ENCODE measurements around the gene HPN. TPM values are rescaled to one million over a fixed set of nuclear protein-coding genes. Genes with fewer than 3 reads are reported as not detected.

The HPN gene
- total RNA-seq, 1 experiment from 2014 or later: not detected

DNA sequence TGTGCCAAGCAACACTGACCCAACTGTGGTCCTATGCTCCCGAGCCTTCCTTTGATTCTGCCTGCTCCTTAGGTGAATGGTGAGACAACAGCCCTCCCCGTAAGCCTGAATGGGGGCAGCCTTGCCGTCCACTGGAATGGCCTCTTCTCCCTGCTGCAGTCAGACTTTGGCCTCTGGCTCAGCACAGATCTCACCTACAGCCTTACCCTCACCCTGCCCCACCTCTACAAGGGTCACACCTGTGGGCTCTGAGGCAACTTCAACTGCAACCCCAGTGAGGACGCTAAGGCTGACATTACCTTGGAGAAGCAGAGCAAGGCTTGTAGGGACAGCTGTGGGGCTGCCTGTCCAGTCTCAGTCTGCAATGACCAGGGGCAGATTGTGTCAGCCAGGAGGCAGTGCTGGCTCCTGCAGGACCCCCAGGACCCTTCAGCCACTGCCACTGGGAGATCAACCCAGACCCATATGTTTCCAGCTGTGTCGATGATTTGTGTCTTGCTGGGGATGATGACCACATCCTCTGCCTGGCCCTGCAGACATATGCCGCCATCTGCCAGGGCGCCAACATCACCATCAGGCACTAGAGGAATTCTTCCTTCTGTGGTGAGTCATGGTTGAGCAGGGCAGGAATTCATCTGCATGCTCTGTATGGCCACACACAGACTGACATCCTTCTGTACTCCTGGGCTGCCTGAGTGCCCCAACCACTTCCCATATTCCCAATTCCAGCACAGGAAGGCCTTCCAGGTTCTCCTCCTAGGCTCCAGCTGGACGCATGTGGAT is 46.8 kb downstream of the HPN start:
- Histone ChIP-seq H3K27me3 (replicated peaks) (no peaks in the 10 kb centered on the region), H3K27ac (peak overlapping the region; percentile 52), H3K9me3 (replicated peaks) (no peaks in the 10 kb centered on the region)

DNA sequence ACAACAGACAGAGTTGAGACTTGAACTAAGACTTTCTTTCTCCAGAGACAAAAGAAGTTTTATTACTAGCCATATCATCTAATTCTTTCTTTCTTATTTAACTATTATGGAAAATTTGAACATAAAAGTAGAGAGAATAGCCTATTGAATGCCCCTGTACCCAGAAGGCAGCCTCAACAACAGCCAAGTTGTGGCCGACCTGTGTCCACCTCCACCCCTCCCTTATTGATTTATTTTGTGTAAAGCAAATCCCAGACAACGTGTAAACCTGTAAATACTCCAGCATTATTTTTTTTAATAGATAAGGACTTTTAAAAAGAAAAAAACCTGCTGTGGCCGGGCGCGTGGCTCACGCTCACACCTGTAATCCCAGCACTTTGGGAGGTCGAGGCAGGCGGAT is 48.0 kb downstream of the HPN start:
- H3K9me3 ChIP-seq (replicated peaks): no peaks in the 10 kb centered on the region
- H3K36me3 ChIP-seq: no peaks in the 10 kb centered on the region
- H3K4me3 ChIP-seq: no peak overlapping the region
- no peaks in the 10 kb centered on the region for H3K27me3 ChIP-seq (replicated peaks)
- peaks cover 17% of the 10 kb centered on the region for H3K4me1 ChIP-seq (replicated peaks)
- no peak for DNase-seq (ENCODE audit: low read depth in 1 of 2, low spot score in 2 of 2)
- H3K27ac ChIP-seq: peak overlapping the region; percentile 41; the same call in 1 of the 2 replicates

More for the DNA sequence above, 46.8 kb downstream of the HPN start:
- peaks cover 17% of the 10 kb centered on the region for H3K4me1 ChIP-seq (replicated peaks)
- H3K4me3 ChIP-seq: no peak overlapping the region
- H3K36me3 ChIP-seq: no peaks in the 10 kb centered on the region
- peak; percentile 88 to 93 for DNase-seq (ENCODE audit: low read depth in 1 of 2, low spot score in 2 of 2)

DNA sequence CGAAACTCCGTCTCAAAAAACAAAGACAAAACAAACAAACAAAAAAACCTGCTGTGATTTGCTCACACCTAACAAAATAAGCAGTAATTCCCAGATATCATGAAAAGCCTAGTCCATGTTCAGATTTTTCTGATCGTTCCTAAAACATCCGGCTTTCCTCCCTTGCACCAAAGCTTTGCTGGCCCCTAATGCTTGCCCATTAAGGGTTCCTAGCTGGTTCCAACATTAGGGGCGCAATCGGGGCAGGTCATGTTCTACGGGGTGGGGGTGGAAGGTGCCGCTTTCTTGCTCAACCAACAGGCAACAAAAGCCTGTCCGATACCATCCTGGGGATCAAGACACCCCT is 48.6 kb downstream of the HPN start:
- H3K4me3 ChIP-seq: no peak overlapping the region
- H3K27ac ChIP-seq: no peak overlapping the region
- no peaks in the 10 kb centered on the region for H3K27me3 ChIP-seq (replicated peaks)
- no peak for DNase-seq (ENCODE audit: low read depth in 1 of 2, low spot score in 2 of 2)
- H3K4me1 ChIP-seq (replicated peaks): peaks cover 17% of the 10 kb centered on the region
- H3K36me3 ChIP-seq: no peaks in the 10 kb centered on the region
- no peaks in the 10 kb centered on the region for H3K9me3 ChIP-seq (replicated peaks)

DNA sequence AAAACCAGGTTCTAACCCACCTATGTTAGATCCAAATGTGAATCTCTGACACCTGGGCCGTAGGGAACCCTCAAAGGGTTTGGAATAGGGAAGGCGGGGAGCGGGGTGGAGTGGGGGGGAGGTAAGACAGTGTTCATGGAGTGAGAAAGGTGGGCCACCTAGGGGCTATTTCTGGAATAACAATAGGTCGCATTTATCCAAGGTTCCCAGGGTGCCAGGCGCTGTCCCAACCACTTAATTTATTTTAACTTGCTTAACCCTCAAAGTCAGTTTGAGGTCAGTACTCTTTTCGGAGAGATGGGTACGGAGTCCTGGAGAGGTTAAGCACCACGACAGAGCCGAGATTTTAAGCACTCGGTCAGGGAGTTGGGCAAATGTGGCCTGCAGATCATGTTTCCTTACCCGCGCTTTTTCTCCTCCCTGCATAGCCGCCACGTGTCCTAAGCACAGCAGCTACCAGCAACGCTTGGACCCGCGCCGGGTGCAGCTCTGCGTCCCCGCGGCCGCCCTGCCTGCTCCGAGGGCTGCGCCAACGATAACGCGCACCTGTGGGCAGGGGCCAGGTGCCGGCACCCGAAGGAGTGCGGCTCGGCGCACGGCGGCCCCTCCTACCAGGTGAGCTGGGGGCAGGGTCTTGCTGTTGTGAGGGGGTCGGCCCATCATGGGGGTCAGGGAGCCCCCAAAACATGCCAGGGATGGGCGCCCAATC is 49.1 kb downstream of the HPN start:
- Histone ChIP-seq H3K9me3 (replicated peaks) (no peaks in the 10 kb centered on the region), H3K27ac (no peak overlapping the region), H3K4me1 (replicated peaks) (peaks cover 17% of the 10 kb centered on the region), H3K36me3 (no peaks in the 10 kb centered on the region), H3K27me3 (replicated peaks) (no peaks in the 10 kb centered on the region), H3K4me3 (no peak overlapping the region)
- peak in 1 of 2 experiments; percentile 31 for DNase-seq (ENCODE audit: low read depth in 1 of 2, low spot score in 2 of 2)

DNA sequence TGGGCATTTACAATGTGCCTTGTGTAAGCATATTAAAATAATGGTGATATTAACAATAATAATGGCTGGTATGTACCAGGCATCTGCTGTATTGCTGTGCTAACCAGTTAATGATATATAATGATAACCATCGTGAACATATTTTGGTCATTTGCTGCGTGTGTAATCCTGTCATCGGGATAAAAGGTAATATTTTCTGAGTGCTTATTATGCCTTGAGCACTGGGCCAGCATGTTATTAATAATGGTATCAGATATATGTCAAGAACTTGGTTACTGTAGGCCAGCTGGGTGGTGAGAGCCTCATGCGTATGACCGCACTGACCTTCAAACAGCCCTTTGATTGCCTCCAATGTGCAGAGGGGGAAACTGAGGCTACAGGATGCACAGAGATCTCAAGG is 51.9 kb downstream of the HPN start:
- Histone ChIP-seq H3K36me3 (no peaks in the 10 kb centered on the region), H3K27me3 (replicated peaks) (no peaks in the 10 kb centered on the region), H3K4me1 (replicated peaks) (peaks cover 11% of the 10 kb centered on the region), H3K4me3 (no peak overlapping the region), H3K9me3 (replicated peaks) (no peaks in the 10 kb centered on the region), H3K27ac (no peak overlapping the region)
- no peak for DNase-seq (ENCODE audit: low read depth in 1 of 2, low spot score in 2 of 2)

DNA sequence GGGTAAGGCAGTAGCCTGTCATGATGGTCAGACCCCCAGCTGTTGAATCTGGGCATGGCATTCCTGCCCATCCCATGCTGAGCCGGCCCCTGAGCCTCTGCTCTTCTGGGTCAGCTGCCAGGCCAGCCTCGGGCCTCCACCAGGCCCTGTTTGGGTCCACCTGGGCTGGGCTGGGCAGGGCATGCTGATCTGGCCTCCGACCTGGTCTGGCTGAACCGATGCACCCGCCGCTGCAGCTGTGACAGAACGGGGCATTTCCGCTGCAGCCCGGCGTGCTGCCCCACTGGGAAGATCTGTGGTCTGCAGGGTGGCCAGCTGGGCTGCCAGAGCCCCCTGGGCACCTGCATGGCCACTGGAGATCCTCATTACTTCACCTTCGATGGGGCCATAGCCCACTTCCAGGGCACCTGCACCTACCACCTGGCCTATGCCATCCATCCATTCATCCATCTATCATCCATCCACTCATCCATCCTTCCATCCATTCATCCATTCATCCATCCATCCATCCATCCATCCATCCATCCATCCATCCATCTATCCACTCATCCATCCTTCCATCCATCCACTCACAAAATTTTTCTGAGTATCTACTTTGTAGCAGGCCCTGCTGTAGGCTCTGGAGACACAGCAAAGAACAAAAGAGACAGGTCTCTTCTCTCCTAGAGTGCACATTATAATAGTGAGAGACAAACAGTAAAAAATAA is 52.6 kb downstream of the HPN start:
- Histone ChIP-seq H3K4me3 (no peak overlapping the region), H3K36me3 (no peaks in the 10 kb centered on the region), H3K27me3 (replicated peaks) (no peaks in the 10 kb centered on the region), H3K9me3 (replicated peaks) (no peaks in the 10 kb centered on the region), H3K27ac (no peak overlapping the region), H3K4me1 (replicated peaks) (peaks cover 4% of the 10 kb centered on the region)
- DNase-seq (ENCODE audit: low read depth in 1 of 2, low spot score in 2 of 2): no peak

DNA sequence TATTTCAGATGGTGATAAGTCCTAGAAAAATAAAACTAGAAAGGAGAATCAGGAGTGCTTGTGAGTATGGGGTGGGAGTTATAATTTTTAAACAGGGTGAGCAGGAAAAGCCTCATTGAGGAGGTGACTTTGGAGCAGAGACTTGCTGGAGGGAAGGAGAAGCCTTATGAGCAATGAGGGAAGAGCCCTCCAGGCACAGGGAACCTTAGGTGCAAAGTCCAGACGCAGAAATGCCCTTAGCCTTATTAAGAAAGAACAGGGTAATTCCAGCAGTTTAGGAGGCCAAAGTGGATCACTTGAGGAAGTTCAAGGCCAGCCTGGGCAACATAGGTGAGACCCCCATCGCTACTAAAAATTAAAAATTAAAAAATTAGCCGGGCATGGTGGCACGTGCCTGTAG is 53.1 kb downstream of the HPN start:
- H3K4me3 ChIP-seq: no peak overlapping the region
- H3K9me3 ChIP-seq (replicated peaks): no peaks in the 10 kb centered on the region
- H3K36me3 ChIP-seq: no peaks in the 10 kb centered on the region
- H3K27me3 ChIP-seq (replicated peaks): no peaks in the 10 kb centered on the region
- no peak overlapping the region for H3K27ac ChIP-seq
- DNase-seq (ENCODE audit: low read depth in 1 of 2, low spot score in 2 of 2): no peak
- H3K4me1 ChIP-seq (replicated peaks): no peaks in the 10 kb centered on the region; the same call in 1 of the 2 replicates

DNA sequence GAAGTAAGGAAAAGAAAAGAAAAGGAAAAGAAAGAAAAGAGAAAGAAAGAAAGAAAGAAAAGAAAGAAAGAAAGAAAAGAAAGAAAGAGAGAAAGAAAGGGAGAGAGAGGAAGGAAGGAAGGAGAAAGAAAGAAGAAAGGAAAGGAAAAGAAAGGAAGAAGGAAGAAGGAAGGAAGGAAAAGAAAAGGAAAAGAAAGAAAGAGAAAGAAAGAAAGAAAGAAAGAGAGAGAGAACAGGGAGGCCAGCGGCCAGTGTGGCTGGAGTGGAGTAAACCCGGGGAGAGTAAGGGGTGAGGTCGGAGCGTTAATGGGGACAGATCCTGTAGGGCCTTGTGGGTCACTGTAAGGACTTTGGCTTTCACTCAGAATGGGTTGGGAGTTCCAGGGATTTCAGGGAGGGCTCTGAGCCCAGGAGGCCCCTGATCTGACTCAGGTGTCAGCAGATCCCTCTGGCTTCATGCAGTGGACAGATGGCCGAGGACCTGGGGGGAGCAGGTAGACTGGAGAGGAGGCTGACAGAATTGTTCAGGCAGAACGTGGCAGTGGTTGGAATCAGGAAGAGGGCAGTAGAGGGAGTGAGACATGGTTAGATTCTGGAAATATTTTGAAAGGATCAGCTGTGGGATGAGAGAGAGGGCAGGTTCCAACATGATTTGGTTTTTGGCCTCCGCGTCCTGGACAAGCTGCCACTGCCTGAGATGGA is 54.3 kb downstream of the HPN start:
- Histone ChIP-seq H3K36me3 (no peaks in the 10 kb centered on the region), H3K27me3 (replicated peaks) (no peaks in the 10 kb centered on the region), H3K9me3 (replicated peaks) (no peaks in the 10 kb centered on the region), H3K4me1 (replicated peaks) (no peaks in the 10 kb centered on the region; the same call in 1 of the 2 replicates), H3K4me3 (no peak overlapping the region), H3K27ac (no peak overlapping the region)
- DNase-seq (ENCODE audit: low read depth in 1 of 2, low spot score in 2 of 2): no peak

DNA sequence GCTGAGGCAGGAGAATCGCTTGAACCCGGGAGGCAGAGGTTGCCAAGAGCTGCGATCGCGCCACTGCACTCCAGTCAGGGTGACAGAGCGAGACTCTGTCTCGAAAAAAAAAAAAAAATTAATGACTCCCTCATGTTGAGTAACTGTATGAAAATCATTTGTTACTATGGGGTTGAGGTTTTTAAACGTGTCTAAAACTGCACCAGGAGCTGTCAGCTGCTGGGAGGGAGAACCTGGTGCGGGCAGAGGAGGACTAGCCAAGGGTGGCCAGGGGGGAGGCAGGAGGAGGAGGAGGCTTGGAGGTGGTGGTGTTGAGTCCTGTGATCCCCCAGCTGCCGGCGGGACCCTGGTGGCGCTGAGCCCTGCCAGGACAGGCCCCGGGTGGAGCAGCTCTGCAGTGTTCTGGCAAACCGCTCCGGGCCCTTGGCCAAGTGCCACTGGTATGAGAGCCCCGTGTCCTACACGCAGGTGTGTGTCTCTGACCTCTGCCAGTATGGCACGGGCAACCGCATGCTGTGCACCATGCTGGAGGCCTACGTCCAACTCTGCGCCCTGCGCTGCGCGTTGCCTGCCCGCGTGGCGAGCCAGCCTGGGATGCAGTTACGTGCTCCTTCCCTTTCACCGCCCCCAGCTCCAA is 57.0 kb downstream of the HPN start:
- H3K9me3 ChIP-seq (replicated peaks): no peaks in the 10 kb centered on the region
- DNase-seq (ENCODE audit: low read depth in 1 of 2, low spot score in 2 of 2): no peak
- no peaks in the 10 kb centered on the region for H3K27me3 ChIP-seq (replicated peaks)
- no peak overlapping the region for H3K27ac ChIP-seq
- no peak overlapping the region for H3K4me3 ChIP-seq
- H3K36me3 ChIP-seq: no peaks in the 10 kb centered on the region
- no peaks in the 10 kb centered on the region for H3K4me1 ChIP-seq (replicated peaks)

DNA sequence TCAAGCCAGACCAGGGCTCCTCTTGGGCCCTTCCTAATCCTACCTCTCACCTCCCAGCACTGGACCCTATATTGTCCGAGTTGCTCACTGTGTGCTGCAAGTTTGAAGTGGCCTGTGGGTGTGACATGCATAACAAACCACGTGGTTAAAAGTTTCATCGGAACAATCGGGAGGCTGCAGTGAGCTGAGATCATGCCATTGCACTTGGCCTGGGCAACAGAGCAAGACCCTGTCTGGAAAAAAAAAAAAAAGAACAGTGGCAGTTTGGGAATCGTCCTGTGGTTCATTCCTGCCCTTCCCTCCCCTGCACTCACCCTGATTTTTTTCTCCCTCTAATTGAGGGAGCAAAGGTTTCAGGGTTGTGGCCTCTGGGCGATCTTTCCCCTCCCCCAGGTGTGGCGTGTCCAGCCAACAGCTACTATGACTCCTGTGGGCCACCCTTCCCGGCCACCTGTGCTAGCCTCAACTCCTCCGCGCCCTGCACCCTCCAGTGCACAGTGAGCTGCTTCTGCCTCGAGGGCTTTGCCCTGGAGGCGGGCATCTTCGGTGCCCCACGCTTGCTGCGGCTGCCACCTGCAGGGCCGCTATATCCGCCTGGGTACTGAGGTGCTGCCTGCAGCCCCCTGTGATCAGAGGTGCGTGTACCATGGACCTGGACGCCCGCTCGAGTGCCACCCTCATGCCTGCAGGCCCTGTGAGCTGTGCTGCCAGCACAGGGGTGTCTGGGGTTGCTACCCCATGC is 57.8 kb downstream of the HPN start:
- H3K27me3 ChIP-seq (replicated peaks): no peaks in the 10 kb centered on the region
- H3K27ac ChIP-seq: no peak overlapping the region
- no peaks in the 10 kb centered on the region for H3K9me3 ChIP-seq (replicated peaks)
- no peak for DNase-seq (ENCODE audit: low read depth in 1 of 2, low spot score in 2 of 2)
- no peaks in the 10 kb centered on the region for H3K36me3 ChIP-seq
- no peaks in the 10 kb centered on the region for H3K4me1 ChIP-seq (replicated peaks)
- no peak overlapping the region for H3K4me3 ChIP-seq

DNA sequence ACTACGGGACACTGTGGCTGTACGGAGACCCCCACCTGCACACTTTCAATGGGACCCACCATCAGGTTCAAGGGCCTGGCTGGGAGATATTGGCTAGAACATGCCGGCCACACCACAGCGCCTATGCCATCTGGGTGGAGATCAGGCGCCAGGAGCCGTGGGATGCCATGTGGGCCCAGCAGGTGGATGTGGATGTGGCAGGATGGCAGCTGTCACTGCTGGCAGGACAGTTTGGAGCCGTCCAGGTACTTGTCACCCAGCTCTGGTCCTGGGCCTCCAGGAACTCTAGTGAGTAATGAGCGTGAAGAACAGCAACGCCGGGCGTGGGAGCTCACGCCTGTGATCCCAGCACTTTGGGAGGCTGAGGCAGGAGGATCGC is 58.4 kb downstream of the HPN start:
- no peak for DNase-seq (ENCODE audit: low read depth in 1 of 2, low spot score in 2 of 2)
- H3K27me3 ChIP-seq (replicated peaks): no peaks in the 10 kb centered on the region
- H3K4me3 ChIP-seq: no peak overlapping the region
- no peak overlapping the region for H3K27ac ChIP-seq
- H3K36me3 ChIP-seq: no peaks in the 10 kb centered on the region
- no peaks in the 10 kb centered on the region for H3K9me3 ChIP-seq (replicated peaks)
- H3K4me1 ChIP-seq (replicated peaks): no peaks in the 10 kb centered on the region

DNA sequence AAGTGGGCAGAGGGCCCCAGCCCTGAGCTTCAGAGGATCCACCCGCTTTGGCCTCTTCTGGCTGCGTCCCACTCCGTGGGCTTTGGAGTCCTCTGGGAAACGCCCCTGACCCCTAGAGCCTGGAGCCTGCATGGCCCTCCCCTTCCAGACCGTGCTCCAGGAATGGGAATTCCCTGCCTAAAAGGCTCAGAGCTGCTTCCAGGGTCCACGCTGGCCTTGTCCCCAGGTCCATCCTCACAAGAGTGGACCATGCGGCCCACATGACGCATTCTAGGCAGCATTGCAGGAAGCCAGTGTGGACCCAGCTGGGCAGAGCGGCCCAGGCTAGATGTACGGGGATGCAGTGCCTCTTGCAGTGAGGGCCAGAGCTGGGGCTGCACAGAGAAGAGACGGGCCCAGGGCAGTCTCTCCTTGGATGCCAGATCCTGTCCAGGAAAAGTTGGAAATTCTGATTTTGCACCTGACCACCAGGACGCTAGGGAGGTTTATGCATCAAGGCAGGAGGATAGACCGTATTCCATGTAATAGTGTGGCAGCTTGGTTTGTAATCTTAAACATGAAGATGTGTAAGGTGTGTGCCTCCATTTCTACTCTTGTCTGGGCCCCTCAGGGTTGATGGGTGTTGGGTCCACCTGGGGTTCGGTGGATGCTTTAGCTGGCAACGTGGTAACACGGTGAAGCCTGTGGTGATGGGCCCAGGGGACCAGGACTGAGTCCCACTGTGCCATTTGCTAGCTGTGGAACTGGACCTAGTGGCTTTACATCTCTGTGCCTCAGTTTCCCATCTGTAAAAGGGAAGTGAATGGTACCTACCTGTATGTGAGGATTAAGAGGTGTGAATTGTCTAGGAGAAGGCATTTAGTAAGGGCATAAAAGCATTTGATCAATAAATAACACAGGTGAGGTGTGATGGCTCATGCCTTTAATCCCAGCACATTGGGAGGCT is 59.3 kb downstream of the HPN start:
- Histone ChIP-seq H3K4me3 (no peak overlapping the region), H3K9me3 (replicated peaks) (no peaks in the 10 kb centered on the region), H3K27me3 (replicated peaks) (no peaks in the 10 kb centered on the region), H3K4me1 (replicated peaks) (no peaks in the 10 kb centered on the region), H3K36me3 (no peaks in the 10 kb centered on the region), H3K27ac (no peak overlapping the region)
- no peak for DNase-seq (ENCODE audit: low read depth in 1 of 2, low spot score in 2 of 2)
